Glomerular visceral epithelial cell (primary cell): ENCODE measurements around the gene COL4A1.

ENCODE experiments used
- DNase-seq: peaks from one replicate; pipeline ENCODE4 v3.0.0-alpha.2; 2016; ENCODE audit errors: extremely low spot score

COL4A1 gene

DNA sequence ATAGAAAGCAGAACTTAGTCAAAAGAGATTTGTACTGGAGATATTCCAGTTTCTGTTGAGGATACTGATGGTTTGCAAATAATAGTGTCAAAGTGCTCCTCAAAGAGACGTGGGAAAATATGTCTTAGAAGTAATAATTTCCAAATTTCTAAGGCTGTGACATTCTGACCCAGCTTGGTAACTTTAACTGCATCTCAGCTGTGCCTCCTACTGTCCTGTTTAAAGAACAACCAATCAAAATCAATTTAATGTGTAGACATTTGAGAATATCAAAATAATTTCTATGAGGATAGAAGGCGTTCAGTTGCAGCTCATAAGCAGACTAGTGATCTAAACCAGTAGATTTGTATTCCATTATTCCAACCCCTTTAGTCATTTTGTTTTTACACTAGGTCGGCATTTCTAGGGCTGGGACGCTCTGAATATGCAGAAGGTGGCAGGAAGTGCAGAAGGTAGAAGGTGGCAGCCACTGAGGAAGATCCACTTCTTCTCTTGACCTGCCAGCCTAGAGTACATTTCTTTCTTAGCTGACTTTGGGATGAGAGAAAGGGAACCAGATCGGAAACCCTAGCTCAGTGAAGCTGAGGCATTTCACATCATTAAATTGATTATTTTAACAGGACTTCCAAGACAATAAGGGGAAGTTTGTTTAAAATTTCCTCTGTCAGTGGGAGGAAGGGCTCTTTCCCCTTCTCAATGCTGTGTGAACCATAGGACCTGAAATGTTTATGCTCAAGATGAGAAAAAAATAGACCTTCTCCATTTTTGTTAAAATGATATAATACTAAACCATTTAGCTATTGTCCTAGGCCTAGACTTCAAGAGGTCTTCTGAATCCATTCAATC lies 67.5 kb downstream of the COL4A1 start:
- no peak for DNase-seq

GRCh38 chr13:110238818-110239195 lies 68.2 kb downstream of the COL4A1 start:
- DNase-seq, result no peak

GRCh38 chr13:110237875-110238817 lies 68.8 kb downstream of the COL4A1 start:
- no peak for DNase-seq

GRCh38 chr13:110236831-110237261 lies 70.1 kb downstream of the COL4A1 start:
- no peak for DNase-seq

DNA sequence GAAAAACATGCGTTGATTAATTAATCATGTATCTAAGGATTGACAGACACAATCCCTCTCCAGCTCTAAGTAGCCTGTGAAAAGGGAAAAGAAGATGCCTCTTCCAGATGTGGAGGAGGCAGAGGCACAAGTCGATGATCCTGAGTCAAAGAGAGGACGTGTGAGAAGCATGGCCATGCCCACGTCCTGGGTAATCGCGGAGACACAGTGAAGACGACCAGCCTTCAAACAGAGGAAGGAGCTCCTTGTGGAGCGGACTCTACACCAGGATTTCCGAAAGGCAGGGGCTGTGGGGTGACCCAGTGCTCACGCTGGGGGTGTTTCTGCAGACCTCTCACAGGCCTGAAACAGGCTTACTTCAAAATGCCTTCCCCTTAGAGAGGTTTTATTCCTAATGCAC lies 70.5 kb downstream of the COL4A1 start:
- DNase-seq, result no peak

DNA sequence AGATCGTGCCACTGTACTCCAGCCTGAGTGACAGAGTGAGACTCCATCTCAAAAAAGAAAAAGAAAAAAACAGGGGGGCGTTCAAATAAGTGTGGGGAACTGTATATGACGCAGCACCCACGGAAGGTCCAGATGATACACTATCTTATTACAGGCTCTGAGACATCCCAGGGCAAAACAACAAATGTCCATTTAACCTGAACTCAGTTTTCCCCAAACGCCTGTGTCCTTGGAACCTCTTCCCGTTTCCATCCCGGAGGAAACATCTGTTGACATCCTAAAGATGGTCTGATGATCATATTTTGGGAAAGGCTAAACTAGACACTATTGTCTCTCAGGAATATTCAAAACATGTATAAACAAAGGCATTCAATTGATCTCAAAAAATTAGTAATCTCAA lies 72.4 kb downstream of the COL4A1 start:
- DNase-seq, result no peak

DNA sequence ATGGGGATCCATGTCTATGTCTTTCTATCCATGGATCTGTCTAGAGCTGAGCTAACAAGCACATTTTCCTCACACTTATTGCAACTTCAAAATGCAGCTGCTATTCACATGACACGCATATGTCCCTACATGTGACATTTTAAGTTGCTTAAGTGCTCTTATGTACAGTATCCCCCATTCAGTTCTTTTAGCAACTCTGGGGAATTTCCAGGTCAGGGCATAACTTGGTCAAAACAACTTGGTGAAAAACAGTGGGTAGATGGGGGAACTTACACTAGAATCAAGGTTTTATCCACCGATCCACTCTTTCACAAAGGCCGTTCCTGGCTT lies 73.0 kb downstream of the COL4A1 start:
- DNase-seq, result no peak

GRCh38 chr13:110233181-110233950 lies 73.6 kb downstream of the COL4A1 start:
- no peak for DNase-seq

GRCh38 chr13:110232756-110233155 lies 74.2 kb downstream of the COL4A1 start:
- DNase-seq, result no peak

- DNase-seq, result no peak
Measured at GRCh38 chr13:110232142-110232541, 74.8 kb downstream of the COL4A1 start.

GRCh38 chr13:110231348-110232047 lies 75.5 kb downstream of the COL4A1 start:
- no peak for DNase-seq

DNA sequence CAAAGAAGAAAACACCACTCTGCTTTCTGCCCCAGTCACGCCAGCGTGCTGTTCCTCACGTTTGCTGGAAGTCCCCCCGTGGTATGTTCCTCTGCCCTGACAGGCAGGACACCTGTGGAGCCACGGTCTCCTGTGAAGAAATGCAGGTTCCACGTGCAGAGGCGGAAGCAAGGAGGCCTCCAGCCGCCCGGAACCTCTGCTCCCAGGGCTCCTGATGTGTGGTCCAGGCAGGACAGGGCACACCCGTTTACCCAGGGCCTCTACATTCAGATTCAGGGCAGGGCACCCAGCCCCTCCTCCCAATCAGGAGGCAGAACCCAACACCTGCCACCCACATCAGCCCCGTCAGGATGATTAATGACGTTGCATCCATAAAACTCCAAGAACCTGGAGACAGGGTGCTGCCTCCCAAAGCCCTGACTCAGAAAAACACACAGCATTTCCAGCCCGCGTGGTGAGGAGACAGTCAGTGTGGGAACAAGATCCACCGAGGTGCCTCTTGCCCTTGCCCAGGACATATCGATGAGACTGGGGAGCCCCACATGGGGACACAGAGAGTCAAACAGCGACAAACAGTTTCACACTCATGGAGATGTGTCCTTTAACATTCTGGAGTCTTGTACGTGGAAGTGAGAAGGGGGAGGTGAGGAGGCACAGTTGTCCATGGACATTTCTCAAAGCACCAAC lies 76.2 kb downstream of the COL4A1 start:
- DNase-seq, result no peak

DNA sequence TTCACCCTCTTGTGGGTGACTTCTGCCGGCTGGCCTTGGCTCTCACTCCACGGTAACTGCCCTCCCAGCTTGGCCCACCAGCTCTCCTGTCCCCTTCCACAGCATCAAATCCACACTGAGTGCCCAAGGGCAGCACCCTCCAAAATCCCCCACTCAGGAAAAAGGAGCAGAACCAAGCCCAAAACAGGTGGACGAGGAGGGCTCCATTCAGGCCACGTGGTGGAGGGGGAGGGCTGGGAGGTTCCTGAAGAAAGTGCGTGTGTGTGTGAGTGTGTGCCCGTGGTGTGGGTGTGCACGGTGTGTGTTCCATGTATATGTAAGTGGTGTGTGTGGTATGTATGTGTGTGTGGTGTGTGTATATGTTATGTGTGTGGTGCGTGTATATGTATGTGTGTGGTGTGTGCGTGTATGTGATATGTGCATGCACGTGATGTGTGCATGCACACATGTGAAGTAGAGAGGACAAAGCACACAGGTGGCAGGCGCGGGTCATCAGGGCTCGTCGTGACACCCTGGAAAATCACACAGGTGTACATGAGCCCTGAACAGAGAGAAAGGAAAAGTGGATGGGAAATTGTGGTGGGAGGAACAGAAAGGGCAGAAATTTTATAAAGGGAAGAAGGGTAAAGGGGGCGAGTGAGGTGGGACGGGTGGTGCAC lies 76.9 kb downstream of the COL4A1 start:
- no peak for DNase-seq

DNA sequence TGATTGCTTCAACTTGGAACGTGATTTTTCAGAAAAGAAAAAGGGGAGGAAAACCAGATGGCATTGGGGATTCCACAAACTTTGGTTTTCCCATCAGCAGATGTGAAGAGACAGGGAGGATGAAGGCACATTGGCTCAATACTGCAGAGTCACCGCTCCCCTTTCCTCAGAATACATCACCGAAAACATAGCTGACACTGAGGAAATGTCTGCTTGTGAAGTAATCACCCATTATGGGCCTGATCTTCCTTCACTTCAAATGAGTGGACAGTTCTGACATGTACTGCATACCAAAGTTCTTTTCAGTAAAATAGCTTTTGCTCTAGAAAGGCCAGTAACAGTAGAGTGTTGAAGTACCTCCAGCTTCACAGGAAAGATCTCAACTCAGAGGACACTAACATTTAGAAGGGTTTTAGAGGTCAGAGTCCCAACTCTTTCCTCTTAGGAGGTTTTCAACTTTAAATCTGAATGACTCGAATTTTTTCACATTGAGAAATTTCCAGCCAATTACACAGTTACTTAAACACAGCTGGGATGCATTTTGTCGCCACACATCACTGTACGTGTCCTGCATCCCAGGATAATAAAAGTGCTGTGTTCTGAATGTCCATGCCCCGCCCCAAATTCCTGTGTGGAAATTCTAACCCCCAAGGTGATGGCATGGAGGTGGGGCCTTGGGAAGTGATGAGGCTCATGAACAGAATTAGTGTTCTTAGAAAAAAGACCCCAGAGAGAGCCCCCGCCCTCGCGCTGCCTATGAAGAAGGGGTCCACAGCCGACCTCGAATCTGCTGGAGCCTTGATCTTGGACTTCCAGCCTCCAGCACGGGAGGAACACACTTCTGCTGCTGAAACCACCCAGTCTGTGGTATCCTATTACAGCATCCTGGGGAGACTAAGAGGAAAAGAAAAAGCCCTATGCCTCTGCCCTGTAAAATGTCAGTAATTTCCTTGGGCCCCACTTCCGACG lies 77.7 kb downstream of the COL4A1 start:
- no peak for DNase-seq

DNA sequence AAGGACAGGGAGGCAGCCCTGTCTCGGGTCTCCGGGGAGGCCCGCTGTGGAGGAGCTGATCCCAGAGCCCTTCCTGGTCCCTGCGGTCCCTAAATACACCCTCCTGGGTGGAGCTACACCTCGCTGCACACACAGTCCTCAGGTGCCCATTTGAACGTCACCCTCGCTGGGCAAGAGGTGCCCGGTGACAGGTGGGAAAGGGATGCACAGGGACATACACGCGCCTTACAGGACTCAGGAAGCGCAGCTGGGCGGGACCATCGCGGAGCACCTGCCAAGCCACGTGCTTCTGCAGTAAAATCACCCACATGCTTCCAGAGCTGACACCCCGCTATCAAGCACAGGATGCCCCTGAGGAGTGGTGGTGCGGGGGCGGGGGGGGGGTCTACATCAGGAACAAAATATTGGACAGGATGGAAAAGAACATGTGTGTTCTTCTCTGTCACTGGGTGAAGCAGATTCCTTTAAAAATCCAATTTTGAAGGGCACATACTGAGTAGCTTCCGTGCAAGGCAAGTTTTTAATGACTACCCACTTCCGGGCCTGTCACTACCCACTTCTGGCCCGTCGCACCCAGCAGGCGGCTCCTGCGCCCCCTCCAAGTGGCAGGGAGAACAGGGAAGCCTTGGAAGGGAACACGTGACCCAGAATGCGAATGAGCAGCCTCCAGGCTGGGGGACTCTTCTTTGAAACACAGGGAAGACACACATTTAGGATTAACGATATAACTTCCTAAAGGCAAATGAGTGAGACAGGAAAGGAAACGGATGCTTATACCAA lies 78.9 kb downstream of the COL4A1 start:
- DNase-seq, result no peak

- DNase-seq, result no peak
Measured at GRCh38 chr13:110227416-110227815, 79.5 kb downstream of the COL4A1 start.

GRCh38 chr13:110225609-110226574 lies 81.1 kb downstream of the COL4A1 start:
- DNase-seq, result no peak
